ENCODE data around the gene RIPOR2.
"Not testable (repeated sequence)": the region's sequence is repeated elsewhere in the genome, so short reads cannot be mapped to it uniquely, and the experiment has no call there.

The RIPOR2 gene

GRCh38 chr6:24950218-24950941 lies 14.6 kb upstream of the RIPOR2 start:
- Histone ChIP-seq H3K9ac (ENCODE audit: low read depth, low read length) (no peak overlapping the region), H3K4me1 (ENCODE audit: control insufficient read depth, insufficient read depth, low read length) (no peaks in the 10 kb centered on the region), H3K9me3 (replicated peaks; ENCODE audit: low read length) (peaks cover under 1% of the 10 kb centered on the region), H3K27me3 (ENCODE audit: control insufficient read depth, insufficient read depth, low read length) (peaks cover 6% of the 10 kb centered on the region), H3K4me2 (ENCODE audit: low read length) (no peak overlapping the region), H3K4me3 (ENCODE audit: low read length) (no peak overlapping the region), H3K36me3 (ENCODE audit: insufficient read depth, low read length) (no peaks in the 10 kb centered on the region)

DNA sequence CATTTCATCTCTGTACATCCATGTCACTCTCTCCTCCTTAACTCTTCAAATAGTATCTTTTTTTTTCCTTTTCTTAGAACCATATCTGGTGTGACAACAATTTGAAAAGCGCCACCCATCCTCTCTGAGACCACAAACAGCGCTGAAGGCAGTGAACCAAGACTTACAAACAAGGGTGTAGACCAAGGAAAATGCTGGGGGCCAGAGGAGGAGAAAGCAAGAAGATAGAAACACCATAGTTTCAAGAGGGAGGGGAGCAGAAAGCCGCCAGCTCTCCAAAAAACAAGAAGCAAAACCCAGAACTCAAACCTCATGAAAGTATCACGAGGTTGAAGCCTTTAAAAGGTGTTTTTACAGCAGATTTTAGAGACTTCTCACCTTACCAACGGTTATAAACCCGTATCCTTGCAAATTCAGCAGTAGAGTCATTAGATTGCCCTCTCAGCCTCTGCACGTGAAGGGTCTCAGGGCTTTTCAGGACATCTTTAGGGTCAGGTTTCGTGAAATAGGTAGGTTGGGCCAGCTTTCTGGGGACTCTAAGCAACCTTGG lies 13.3 kb upstream of the RIPOR2 start:
- H3K4me3 ChIP-seq (ENCODE audit: low read length) = no peak overlapping the region
- no peak overlapping the region for H3K9ac ChIP-seq (ENCODE audit: low read depth, low read length)
- no peaks in the 10 kb centered on the region for H3K4me1 ChIP-seq (ENCODE audit: control insufficient read depth, insufficient read depth, low read length)
- H3K36me3 ChIP-seq (ENCODE audit: insufficient read depth, low read length) = no peaks in the 10 kb centered on the region
- H3K9me3 ChIP-seq (replicated peaks; ENCODE audit: low read length) = peaks cover 3% of the 10 kb centered on the region
- H3K27me3 ChIP-seq (ENCODE audit: control insufficient read depth, insufficient read depth, low read length) = peaks cover 6% of the 10 kb centered on the region
- H3K4me2 ChIP-seq (ENCODE audit: low read length) = no peak overlapping the region

DNA sequence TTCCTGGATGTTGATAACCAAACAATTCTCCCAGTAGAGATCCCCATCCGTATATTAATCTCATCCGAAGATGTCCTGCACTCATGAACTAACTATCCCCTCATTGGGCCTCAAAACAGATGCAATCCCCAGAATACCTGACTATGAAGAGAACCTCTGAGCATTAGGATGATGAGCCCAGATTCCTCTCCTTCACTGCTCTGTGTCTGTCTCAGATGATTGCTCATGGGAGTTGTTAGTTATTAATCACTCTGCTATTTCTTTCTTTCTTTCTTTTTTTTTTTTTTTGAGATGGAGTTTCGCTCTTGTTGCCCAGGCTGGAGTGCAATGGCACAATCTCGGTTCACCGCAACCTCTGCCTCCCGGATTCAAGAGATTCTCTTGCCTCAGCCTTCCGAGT lies 12.5 kb upstream of the RIPOR2 start:
- not testable (repeated sequence) for H3K4me3 ChIP-seq (ENCODE audit: low read length); H3K9me3 ChIP-seq (replicated peaks; ENCODE audit: low read length); H3K4me1 ChIP-seq (ENCODE audit: control insufficient read depth, insufficient read depth, low read length); H3K27me3 ChIP-seq (ENCODE audit: control insufficient read depth, insufficient read depth, low read length); H3K4me2 ChIP-seq (ENCODE audit: low read length); H3K9ac ChIP-seq (ENCODE audit: low read depth, low read length); H3K36me3 ChIP-seq (ENCODE audit: insufficient read depth, low read length)

GRCh38 chr6:24947636-24948035 lies 11.9 kb upstream of the RIPOR2 start:
- no peaks in the 10 kb centered on the region for H3K36me3 ChIP-seq (ENCODE audit: insufficient read depth, low read length)
- H3K9me3 ChIP-seq (replicated peaks; ENCODE audit: low read length) = peaks cover 3% of the 10 kb centered on the region
- no peak overlapping the region for H3K4me2 ChIP-seq (ENCODE audit: low read length)
- no peaks in the 10 kb centered on the region for H3K27me3 ChIP-seq (ENCODE audit: control insufficient read depth, insufficient read depth, low read length)
- H3K9ac ChIP-seq (ENCODE audit: low read depth, low read length) = no peak overlapping the region
- no peaks in the 10 kb centered on the region for H3K4me1 ChIP-seq (ENCODE audit: control insufficient read depth, insufficient read depth, low read length)
- H3K4me3 ChIP-seq (ENCODE audit: low read length) = no peak overlapping the region

GRCh38 chr6:24945054-24945453 lies 9.3 kb upstream of the RIPOR2 start:
- Histone ChIP-seq H3K36me3 (ENCODE audit: insufficient read depth, low read length) (no peaks in the 10 kb centered on the region), H3K4me1 (ENCODE audit: control insufficient read depth, insufficient read depth, low read length) (no peaks in the 10 kb centered on the region), H3K9ac (ENCODE audit: low read depth, low read length) (no peak overlapping the region), H3K27me3 (ENCODE audit: control insufficient read depth, insufficient read depth, low read length) (no peaks in the 10 kb centered on the region), H3K4me2 (ENCODE audit: low read length) (no peak overlapping the region), H3K9me3 (replicated peaks; ENCODE audit: low read length) (peaks cover 3% of the 10 kb centered on the region), H3K4me3 (ENCODE audit: low read length) (no peak overlapping the region)

DNA sequence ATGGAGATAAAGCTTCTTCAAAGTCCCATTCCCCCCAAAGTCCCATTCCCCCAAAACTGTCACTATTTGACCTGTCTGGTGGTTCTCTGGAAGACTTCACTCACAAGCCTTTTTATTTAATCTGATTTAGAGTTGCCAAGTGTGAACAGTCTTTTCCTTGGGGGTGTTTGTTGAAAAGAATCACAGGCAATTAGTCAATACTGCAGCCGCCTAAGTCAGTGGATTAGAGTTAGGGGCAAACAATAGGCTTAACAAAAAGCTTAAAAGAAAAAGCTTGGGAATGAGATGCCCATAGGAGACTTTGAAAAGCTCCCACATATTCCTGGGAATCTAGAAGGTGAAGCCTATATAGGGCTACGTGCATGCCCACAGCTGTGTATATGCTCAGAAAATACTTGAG lies 8.0 kb upstream of the RIPOR2 start:
- H3K4me2 ChIP-seq (ENCODE audit: low read length) = no peak overlapping the region
- H3K9me3 ChIP-seq (replicated peaks; ENCODE audit: low read length) = peaks cover 3% of the 10 kb centered on the region
- no peaks in the 10 kb centered on the region for H3K36me3 ChIP-seq (ENCODE audit: insufficient read depth, low read length)
- no peaks in the 10 kb centered on the region for H3K27me3 ChIP-seq (ENCODE audit: control insufficient read depth, insufficient read depth, low read length)
- H3K9ac ChIP-seq (ENCODE audit: low read depth, low read length) = no peak overlapping the region
- no peak overlapping the region for H3K4me3 ChIP-seq (ENCODE audit: low read length)
- no peaks in the 10 kb centered on the region for H3K4me1 ChIP-seq (ENCODE audit: control insufficient read depth, insufficient read depth, low read length)

GRCh38 chr6:24940311-24940917 lies 4.7 kb upstream of the RIPOR2 start:
- Histone ChIP-seq H3K9ac (ENCODE audit: low read depth, low read length) (no peak overlapping the region), H3K4me3 (ENCODE audit: low read length) (no peak overlapping the region), H3K4me2 (ENCODE audit: low read length) (no peak overlapping the region), H3K36me3 (ENCODE audit: insufficient read depth, low read length) (no peaks in the 10 kb centered on the region), H3K27me3 (ENCODE audit: control insufficient read depth, insufficient read depth, low read length) (no peaks in the 10 kb centered on the region), H3K4me1 (ENCODE audit: control insufficient read depth, insufficient read depth, low read length) (no peaks in the 10 kb centered on the region), H3K9me3 (replicated peaks; ENCODE audit: low read length) (peaks cover 3% of the 10 kb centered on the region)

- Histone ChIP-seq H3K4me1 (ENCODE audit: control insufficient read depth, insufficient read depth, low read length) (peaks cover 3% of the 10 kb centered on the region), H3K27me3 (ENCODE audit: control insufficient read depth, insufficient read depth, low read length) (no peaks in the 10 kb centered on the region), H3K9ac (ENCODE audit: low read depth, low read length) (no peak overlapping the region), H3K9me3 (replicated peaks; ENCODE audit: low read length) (no peaks in the 10 kb centered on the region), H3K4me3 (ENCODE audit: low read length) (no peak overlapping the region), H3K4me2 (ENCODE audit: low read length) (no peak overlapping the region), H3K36me3 (ENCODE audit: insufficient read depth, low read length) (no peaks in the 10 kb centered on the region)
These were observed 1.0 kb upstream of the RIPOR2 start for GRCh38 chr6:24936641-24937317.

DNA sequence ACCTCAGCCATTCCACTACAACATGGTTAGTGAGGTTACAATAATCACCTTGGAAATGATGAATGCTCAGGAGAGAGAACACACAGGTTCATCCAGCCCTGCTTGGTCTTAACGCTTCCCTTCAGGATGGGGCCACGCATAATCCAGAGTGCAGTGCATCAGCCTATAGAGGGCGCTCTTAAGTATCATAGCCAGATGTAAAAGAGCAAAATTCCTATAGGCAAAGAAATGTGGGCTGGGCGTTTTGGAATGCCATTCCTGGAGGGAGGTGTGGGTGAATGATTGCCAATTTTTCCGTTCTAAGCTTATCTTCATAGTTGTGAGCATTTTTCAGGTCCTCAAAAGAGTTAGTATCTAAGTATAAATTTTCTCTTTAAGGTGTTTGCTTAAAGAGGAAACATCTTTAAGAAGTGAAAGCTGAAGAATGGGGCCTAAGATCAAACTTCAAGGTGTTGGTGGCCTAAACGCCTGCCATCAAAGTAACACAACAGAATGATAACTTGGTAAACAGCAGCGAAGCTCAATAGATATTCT lies 1.8 kb downstream of the RIPOR2 start:
- Histone ChIP-seq H3K4me1 (ENCODE audit: control insufficient read depth, insufficient read depth, low read length) (peaks cover 16% of the 10 kb centered on the region), H3K4me2 (ENCODE audit: low read length) (no peak overlapping the region), H3K27me3 (ENCODE audit: control insufficient read depth, insufficient read depth, low read length) (no peaks in the 10 kb centered on the region), H3K36me3 (ENCODE audit: insufficient read depth, low read length) (no peaks in the 10 kb centered on the region), H3K4me3 (ENCODE audit: low read length) (no peak overlapping the region), H3K9me3 (replicated peaks; ENCODE audit: low read length) (no peaks in the 10 kb centered on the region), H3K9ac (ENCODE audit: low read depth, low read length) (no peak overlapping the region)

GRCh38 chr6:24933266-24933665 lies 2.5 kb downstream of the RIPOR2 start:
- Histone ChIP-seq H3K9me3 (replicated peaks; ENCODE audit: low read length) (no peaks in the 10 kb centered on the region), H3K9ac (ENCODE audit: low read depth, low read length) (no peak overlapping the region), H3K4me1 (ENCODE audit: control insufficient read depth, insufficient read depth, low read length) (peaks cover 16% of the 10 kb centered on the region), H3K27me3 (ENCODE audit: control insufficient read depth, insufficient read depth, low read length) (no peaks in the 10 kb centered on the region), H3K4me3 (ENCODE audit: low read length) (no peak overlapping the region), H3K4me2 (ENCODE audit: low read length) (no peak overlapping the region), H3K36me3 (ENCODE audit: insufficient read depth, low read length) (no peaks in the 10 kb centered on the region)

DNA sequence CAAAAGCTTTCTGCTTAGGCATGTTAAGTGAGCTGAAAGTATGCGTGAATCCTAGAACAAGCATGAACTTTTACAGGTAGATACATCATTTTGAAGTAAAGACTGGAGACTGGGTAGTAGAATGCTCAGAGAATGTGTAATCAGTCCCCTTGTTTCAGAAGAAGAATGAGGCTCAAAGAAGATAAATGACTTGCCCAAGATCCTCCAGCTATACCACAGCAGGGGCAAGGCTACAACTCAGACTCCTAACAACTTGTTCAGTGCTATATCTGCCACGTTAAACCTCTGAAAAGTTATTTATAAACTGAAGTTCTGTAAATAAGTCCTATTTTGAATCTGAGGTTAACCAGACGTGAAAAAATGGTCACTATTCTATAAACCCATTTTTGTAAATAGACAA lies 2.9 kb downstream of the RIPOR2 start:
- Histone ChIP-seq H3K4me3 (ENCODE audit: low read length) (no peak overlapping the region), H3K9ac (ENCODE audit: low read depth, low read length) (no peak overlapping the region), H3K27me3 (ENCODE audit: control insufficient read depth, insufficient read depth, low read length) (no peaks in the 10 kb centered on the region), H3K4me1 (ENCODE audit: control insufficient read depth, insufficient read depth, low read length) (peaks cover 19% of the 10 kb centered on the region), H3K4me2 (ENCODE audit: low read length) (no peak overlapping the region), H3K9me3 (replicated peaks; ENCODE audit: low read length) (no peaks in the 10 kb centered on the region), H3K36me3 (ENCODE audit: insufficient read depth, low read length) (no peaks in the 10 kb centered on the region)

All from skeletal muscle satellite cell (primary cell).